Measurements from ENCODE around the gene WDR20.
"Not testable (repeated sequence)": the region's sequence is repeated elsewhere in the genome, so short reads cannot be mapped to it uniquely, and the experiment has no call there.

Gene WDR20, protein sequence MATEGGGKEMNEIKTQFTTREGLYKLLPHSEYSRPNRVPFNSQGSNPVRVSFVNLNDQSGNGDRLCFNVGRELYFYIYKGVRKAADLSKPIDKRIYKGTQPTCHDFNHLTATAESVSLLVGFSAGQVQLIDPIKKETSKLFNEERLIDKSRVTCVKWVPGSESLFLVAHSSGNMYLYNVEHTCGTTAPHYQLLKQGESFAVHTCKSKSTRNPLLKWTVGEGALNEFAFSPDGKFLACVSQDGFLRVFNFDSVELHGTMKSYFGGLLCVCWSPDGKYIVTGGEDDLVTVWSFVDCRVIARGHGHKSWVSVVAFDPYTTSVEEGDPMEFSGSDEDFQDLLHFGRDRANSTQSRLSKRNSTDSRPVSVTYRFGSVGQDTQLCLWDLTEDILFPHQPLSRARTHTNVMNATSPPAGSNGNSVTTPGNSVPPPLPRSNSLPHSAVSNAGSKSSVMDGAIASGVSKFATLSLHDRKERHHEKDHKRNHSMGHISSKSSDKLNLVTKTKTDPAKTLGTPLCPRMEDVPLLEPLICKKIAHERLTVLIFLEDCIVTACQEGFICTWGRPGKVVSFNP

DNA sequence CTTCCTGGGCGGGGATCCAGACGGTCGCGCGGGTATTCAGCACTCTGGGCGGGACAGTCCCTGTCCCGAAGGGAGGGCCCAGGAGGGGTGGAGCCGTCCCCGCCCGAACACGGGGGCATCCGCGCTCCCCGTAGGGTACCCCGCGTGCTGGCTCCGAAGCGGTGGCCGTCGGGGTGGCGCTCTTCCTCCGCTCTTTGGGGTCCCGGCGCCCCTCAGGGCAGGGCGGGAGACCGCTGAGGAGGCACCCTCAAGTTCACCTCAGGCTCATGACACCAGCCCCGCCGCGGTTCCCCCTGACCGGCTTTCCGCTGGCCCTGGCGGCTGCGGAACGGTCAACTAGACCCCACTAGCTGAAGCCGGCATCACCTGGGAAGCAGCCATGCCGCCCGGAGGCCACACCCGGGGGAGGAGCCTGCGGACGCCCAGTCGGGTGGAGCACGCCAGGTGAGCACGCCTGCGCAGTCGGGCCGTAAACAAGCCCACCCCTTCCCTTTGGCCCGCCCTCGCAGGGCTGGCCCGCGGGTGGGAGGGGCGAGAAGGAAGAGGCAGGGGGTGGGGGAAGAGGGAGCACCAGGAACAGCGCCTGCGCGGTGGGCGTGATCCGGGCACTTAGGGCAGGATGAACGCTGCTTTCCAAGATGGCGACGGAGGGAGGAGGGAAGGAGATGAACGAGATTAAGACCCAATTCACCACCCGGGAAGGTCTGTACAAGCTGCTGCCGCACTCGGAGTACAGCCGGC, at the start of gene WDR20:
WDR20 (plus strand) TSS at position 612 of the 741 bp plus-strand sequence; CDS start at position 639, 27 bp downstream.
- DNase-seq: peak; percentile 99

DNA sequence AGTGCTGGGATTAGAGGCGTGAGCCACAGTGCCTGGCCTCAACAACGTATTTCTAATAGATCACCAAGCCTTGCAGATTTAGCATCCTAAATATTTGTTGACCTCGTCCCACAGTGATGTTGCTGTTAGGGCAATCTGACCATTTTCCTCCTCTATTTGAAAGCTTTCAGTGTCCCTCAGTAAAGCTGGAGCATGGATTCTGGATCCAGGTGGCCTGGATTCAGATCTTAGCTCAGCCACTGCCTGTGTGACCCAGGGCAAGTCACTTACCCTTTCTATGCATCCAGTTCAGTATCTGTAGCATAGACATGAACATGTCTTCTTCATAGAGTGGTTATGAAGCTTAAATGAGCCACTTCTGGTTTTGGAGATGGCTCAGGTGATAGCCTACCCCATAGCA, 49.0 kb upstream of the WDR20 start:
- DNase-seq: no peak

DNA sequence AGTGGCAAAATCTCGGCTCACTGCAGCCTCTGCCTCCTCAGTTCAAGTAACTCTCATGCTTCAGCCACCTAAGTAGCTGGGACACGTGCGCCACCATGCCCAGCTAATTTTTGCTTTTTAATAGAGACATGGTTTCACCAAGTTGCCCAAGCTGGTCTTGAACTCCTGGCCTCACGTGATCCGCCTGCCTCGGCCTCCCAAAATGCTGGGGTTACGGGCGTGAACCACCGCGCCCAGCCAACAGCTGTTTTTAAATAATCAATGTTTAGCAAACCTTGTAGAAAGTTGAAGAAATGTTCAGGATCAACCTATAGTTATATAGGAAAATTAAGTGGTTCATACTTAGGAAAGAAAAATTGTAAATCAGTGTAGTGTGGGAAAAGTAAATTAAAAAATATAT, 46.9 kb upstream of the WDR20 start:
- no peak for DNase-seq

DNA sequence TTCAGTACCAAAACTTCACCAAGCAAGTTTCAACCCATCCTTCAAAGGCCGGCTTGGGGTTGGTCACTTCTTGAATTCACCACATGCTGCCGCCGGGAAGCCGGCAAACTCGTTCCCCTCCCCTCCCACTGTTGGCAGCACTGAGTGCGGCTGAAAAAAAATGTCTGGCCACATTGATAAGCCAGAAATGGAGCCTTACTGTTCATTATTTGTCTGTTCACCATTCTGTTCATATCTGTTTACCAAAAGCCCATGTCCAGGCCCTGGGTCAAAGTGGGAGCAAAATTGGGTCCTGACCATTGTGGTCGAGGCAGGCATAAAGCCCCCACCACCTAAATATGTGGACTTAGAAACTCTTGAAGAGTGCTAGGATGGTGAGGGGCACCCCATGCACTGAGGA, 45.6 kb upstream of the WDR20 start:
- no peak for DNase-seq

DNA sequence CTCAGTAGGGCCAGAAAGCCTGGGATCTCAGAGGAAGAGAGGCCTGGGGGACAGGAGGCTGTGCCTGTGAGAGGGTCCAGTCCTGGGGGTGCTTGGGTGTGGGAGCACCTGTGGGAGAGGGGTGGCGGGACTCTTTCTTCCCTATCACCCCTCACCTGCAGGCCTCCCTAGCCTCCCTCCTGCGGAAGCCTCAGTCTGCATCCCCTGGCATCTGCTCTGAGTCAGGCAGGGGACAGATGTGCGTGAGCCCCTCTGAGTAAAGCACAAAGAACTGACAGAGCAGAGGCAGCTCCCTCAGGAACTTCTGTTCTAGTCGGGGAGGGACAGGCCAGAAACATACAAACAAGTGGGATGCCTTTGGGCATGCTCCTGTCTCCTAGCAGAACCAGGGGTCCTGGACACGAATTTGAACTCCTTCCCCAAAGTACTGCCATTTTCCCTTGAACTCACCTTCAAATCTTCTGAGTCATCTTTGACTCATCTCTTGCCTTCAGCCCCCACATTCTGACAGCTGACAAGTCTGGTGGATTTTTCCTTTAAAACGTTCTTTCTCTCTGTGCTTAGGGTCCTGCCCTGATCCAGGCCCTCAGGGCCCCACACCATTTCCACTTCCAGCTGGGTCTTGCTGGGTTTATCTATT, 44.3 kb upstream of the WDR20 start:
- no peak for DNase-seq

DNA sequence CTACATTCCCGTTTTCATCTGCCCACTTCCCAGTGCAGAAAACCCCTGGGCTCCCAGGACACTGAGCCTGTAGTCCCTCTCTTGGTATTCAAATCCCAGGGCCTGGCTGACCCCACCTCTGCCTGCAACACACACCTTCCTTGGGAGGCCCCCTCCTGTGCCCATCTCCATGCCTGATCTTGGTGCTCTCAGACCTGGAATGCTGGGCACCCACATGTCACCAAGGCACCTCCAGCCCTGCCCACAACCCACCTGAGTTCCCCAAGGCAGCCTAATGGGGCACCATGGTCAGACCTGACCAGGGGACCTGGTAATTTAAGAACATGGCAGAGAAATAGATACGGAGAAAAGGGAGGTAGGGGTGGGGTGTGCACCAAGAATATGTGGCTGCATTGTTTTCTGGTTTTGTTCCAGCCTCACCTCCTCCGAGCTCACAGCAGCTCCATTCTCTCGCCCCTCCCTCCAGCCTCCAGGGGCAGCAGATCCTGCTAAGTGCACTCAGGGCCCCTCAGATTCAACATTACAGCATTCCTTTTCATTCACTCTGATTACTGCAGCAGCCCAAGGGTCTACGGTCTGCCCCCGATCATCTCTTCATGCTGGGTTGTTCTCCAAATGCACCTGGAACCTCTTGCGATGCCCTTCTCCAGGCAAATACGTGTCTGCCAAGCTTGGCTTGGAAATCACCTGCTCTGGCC, 43.7 kb upstream of the WDR20 start:
- no peak for DNase-seq

DNA sequence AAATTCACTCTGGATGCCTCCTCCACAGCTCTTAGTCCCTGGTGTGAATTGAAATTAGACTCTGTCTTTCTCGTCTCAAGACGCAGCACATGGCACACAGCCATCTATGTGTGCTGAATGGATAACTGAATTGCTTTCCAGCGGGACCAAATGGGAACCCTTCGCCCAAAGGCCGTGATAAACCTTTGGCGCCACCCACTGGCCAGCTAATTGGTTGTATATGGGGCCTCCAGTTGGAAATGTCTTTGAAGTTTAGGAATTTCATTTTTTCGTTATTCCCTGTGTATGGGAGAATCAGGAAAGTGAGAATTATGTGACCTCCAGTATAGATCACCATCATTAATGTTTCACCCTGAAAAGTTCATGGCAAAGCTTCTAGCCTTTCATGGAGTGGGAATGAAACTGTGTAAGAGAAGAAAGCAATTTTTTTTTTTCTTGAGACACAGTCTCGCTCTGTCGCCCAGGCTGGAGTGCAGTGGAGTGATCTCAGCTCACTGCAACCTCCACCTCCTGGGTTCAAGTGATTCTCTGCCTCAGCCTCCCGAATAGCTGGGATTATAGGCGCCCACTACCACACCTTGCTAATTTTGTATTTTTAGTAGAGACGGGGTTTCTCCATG, 43.0 kb upstream of the WDR20 start:
- DNase-seq: peak; percentile 65

DNA sequence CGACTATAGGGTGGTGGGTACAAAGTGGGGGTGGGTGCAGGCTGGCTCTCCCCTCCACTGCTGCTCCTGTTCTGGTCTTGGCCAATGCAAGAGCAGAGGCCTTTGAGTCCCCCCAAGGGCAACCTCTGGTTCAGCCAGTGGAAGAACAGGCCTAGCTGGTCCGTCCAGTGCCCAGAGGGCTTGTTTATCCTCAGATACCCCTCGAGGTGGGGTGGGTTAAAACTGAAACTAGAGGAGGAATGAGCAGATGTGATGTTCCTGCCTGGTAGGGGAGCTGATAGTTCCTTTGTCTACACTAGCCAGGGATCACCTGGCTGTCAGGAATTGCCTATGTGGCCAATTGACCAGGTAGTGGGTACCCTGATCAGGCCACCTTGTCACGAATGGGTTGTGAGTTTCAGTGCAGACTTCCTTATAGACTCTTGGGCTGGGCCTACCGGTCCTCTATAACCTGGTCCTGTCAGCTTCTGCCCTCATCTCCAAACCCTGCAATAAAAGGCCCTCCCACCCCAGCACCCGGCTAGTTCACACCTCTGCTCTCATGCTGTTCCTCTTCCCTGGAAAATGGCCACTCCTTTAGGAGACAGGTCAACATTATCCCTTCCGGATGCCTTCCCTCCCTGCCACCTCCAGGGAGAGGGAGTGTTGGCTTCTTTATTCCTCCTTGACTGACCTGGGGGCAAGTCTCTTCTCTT, 42.1 kb upstream of the WDR20 start:
- DNase-seq: no peak

DNA sequence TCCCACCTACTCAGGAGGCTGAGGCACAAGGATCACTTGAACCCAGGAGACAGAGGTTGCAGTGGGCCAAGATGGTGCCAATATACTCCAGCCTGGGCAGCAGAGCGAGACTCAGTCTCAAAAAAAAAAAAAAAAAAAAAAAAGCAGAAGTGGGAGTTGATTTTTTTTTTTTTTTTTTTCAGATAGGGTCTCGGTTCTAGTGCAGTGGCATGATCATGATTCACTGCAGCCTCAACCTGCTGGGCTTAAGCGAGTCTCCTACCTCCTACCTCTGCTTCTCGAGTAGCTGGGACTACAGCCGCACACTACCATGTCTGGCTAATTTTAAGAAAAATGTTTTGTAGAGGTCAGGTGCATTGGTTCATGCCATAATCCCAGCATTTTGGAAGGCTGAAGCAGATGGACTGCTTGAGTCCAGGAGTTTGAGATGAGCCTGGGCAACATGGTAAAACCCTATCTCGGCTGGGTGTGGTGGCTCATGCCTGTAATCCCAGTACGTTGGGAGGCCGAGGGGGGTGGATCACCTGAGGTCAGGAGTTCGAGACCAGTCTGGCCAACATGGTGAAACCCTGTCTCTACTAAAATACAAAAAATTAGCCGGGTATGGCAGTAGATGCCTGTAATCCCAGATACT, 36.5 kb upstream of the WDR20 start:
- no peak for DNase-seq

DNA sequence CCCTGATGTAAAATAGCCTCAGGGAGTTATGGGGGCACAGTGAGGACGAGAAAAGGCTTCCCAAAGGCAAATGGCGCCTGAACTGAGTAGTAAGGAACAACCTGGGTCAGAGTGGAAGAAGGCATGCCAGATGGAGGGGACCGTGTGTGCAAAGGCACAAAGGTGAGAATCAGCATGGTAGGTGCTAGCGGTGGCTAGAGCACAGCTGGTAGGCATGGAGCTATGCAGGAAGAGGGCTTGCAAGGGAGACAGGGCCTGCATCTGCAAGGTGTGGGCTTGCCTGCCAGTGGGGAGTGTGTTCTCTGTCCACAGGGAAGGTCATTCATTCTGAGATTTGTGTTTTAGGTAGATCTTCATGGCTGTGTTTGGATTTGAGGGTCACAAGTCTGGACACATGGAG, 34.3 kb upstream of the WDR20 start:
- DNase-seq: no peak

DNA sequence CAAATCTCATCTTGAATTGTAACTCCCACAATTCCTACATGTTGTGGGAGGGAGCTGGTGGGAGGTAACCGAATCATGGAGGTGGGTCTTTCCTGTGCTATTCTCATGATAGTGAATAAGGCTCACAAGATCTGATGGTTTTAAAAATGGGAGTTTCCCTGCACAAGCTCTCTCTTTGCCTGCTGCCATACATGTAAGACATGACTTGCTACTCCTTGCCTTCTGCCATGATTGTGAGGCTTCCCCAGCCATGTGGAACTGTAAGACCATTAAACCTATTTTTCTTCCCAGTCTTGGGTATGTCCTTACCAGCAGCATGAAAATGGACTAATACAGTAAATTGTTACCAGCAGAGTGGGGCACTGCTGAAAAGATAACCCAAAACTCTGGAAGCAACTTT, 30.4 kb upstream of the WDR20 start:
- not testable (repeated sequence) for DNase-seq

DNA sequence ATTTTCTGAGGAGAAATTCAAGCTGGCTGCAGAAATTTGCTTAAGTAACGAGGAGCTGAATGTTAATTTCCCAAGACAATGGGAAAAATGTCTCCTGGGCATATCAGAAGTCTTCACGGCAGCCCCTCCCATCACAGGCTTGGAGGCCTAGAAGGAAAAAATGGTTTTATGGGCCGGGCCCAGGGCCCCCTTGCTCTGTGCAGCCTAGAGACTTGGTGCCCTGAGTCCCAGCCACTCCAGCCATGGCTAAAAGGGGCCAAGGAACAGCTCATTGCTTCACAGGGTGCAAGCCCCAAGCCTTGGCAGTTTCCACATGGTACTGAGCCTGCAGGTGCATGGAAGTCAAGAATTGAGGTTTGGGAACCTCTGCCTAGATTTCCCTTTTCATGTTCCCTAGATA, 28.6 kb upstream of the WDR20 start:
- no peak for DNase-seq

DNA sequence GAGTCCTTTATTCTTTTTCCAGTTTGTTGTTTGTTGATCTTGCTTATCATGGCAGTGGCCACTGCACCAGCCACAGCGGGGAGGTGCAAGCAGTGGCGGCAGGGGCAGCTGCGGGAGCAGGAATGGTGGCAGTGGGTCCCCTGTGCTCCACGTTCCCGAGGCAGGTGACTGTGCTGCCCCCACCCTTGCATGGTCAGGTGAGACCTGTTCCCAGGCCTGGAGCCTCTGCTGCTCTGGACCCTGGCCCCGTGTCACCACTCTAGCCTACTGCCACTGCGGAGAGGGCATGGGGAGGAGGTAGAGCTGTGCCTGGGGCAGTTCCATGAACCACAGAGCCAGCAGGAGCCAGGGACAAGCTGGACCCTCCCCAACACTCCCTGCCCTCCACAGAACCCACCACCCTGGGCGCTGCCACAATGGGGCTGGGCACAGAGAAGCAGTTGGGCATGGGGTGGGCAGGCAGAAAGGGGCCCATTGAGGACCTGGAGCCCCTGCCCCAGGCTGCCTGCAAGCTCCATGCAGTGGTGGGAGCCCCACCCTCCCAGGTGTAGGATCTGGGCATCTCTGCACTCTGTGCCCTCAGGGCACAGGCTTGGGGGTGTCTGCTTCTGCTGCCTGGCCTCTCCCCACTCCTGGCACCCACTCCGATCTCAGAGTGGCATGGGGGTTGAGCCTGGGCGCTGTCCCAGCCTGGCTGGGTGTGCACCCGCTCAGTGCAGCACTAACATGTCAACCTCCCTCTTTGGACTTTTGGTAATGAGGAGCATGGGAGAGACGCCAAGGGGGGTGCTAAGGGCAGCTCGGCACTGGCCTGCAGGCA, 23.1 kb upstream of the WDR20 start:
- no peak for DNase-seq

DNA sequence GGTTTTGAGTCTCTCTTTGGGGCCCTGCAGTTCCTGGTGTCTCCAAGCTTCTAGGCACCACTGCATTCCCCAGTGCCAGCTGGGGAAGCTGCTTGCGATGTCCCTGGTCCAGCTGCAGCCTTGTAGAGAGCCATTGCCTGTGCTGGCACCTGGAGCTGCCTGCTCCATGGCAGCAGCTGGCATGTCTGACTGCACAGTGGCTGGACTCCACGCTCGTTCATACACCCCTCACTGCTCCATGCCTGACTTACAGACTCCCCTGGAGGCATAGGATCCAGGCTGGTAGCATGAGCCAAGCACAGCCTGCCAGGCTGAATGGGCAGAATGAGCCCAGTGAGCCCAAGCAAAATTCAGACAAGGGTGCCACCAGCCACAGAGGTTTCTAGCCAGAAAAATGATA, 21.8 kb upstream of the WDR20 start:
- DNase-seq: no peak

DNA sequence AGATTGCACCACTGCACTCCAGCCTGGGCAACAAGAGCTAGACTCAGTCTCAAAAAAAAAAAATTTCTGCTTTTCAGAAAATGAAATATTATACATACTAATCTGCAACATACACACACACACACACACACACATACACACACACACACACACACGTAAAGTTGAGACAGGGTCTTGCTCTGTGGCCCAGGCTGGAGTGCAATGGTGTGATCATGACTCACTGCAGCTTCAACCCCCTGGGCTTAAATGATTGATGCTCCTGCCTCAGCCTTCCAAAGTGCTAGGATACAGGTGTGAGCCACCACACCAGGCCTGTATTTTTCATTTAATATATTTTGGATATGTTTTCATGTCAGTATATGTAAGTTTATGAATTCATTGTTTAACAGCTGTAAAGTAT, 18.8 kb upstream of the WDR20 start:
- no peak for DNase-seq

DNA sequence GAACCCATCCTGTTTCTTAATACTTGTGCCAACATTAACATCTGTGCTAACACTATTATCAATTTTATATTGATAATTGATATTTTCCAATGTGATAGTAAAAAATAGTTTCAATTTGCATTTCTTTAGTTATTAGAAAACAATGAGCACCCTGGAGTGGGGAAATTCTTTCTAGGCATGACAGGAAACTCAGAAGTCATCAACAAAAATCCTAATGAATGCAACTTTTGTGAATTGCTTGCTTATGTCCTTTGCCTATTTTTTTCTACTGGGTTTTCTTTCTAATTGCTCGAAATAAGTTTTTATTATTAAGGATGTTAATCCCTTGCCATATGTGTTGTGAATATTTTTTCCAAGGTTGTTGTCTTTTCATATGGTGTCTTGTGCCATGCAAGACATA, 18.1 kb upstream of the WDR20 start:
- DNase-seq: no peak

DNA sequence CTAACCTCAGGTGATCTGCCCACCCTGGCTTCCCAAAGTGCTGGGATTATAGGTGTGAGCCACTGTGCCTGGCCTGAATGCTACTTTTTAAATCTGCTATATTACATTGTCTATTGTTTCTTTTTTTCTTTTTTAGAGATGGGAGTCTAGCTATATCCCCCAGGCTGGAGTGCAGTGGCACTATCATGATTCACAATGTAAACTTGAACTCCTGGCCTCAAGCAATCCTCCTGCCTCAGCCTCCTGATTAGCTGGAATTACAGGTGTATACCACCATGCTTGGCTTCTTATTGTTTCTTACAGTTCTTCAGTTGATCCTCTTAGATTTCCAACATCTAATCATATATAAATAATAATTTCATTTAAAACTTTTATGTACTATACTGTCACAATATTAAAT, 15.3 kb upstream of the WDR20 start:
- no peak for DNase-seq

DNA sequence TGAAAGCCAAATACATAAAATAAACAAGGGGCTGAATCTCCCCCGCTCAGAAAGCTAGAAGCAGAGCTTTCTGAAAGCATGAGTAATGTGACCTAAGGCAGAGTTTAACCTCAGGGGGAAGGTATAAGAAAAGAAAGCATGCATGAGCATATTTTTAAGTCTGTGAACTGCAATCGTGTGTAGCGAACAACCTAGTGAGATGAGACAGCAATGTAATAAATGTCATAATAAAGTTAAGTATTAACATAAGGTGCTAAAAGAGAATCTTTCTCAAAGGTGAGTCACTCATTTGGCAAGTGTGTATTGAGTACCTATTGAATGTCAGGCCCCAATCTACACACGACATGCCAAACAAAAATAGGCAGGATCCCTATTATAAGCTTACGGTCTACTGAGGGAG, 14.2 kb upstream of the WDR20 start:
- no peak for DNase-seq

DNA sequence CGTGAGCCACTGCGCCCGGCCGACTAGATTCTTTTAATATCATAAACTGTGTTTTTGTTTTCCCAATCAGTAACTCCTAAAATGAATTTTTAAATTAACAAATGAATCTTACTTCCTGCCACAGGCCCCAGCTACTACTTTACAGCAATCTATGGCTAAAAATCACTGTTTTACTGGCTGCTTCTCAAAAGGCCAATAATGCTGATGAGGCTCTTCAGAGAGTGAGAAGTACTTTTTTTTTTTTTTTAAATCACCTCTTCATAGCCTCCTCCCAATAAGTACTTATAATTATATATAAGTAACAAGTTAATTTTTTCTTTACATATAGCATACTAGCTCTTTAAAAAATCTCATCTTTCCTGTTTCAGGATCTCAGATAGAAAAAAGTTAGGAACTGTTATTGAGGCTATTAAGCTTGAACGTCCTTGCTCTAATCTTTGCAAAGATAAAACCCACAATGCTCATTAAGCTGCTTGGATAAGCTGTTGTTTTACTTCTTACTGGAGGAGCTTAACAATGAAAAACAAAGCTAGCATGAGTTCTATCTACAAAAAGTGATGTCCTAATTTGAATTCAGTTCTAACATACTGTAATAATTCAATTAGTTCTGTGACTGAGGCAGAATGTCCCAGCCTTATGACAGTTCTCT, 12.8 kb upstream of the WDR20 start:
- no peak for DNase-seq

DNA sequence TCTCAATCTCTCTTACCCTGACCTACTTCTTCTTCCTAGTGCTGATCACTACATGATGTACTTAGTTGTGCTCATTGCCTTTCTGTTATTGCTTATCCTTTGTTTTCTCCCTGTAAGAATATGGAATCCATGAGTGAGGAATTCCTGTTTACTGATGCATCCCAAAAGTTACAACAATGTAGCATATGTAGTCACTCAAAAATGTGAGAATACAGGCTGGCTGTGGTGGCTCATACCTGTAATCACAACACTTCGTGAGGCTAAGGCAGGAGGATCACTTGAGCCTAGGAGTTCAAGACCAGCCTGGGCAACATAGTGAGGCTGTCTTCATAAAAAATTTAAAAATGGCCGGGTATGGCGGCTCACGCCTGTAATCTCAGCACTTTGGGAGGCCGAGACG, 8.0 kb upstream of the WDR20 start:
- DNase-seq: no peak

Measured in CD4-positive, alpha-beta T cell treated with Interleukin-15 for 1 hour (primary cell).